Hematopoietic multipotent progenitor cell (in vitro differentiated cells): ENCODE results near the gene BTG4. TPM values are rescaled to one million over a fixed set of nuclear protein-coding genes. Genes with fewer than 3 reads are reported as not detected.

Source experiments
- DNase-seq, 3 donors: peaks; one replicate each; pipeline ENCODE4 v3.0.0-alpha.2; 2011 to 2015; ENCODE audit warnings: low read depth in 2 of 3, low spot score in 2 of 3
- total RNA-seq: library from RNA; depleted of rRNA; stranded (reverse); fragments of >200 nt; gene quantifications from one replicate; pipeline ENCODE4 v1.2.3, GENCODE V29; 2012

BTG4 gene
- total RNA-seq = not detected

GRCh38 chr11:111512296-111513239 lies at the start of gene BTG4:
Gene BTG4 (minus strand): TSS chr11:111512386. CDS start chr11:111498776, 13,610 bp downstream.
- peak in 1 of 3 donors; percentile 39 for DNase-seq

- DNase-seq = no peak
Observed at GRCh38 chr11:111561791-111562325, 49.7 kb upstream of the BTG4 start.

GRCh38 chr11:111561306-111561705 lies 49.1 kb upstream of the BTG4 start:
- DNase-seq = no peak

GRCh38 chr11:111560800-111561199 lies 48.6 kb upstream of the BTG4 start:
- DNase-seq = no peak

- DNase-seq = no peak
Observed at GRCh38 chr11:111559800-111560464, 47.7 kb upstream of the BTG4 start.

- no peak for DNase-seq
Observed at GRCh38 chr11:111557425-111558111, 45.4 kb upstream of the BTG4 start.

GRCh38 chr11:111555255-111555654 lies 43.1 kb upstream of the BTG4 start:
- no peak for DNase-seq

- DNase-seq = no peak
Observed at GRCh38 chr11:111554532-111554931, 42.3 kb upstream of the BTG4 start.

- no peak for DNase-seq
Observed at GRCh38 chr11:111550258-111550657, 38.1 kb upstream of the BTG4 start.

- DNase-seq = no peak
Observed at GRCh38 chr11:111549869-111550203, 37.6 kb upstream of the BTG4 start.

GRCh38 chr11:111549196-111549868 lies 37.1 kb upstream of the BTG4 start:
- DNase-seq = no peak

GRCh38 chr11:111548525-111548924 lies 36.3 kb upstream of the BTG4 start:
- DNase-seq = no peak

GRCh38 chr11:111542606-111543275 lies 30.6 kb upstream of the BTG4 start:
- DNase-seq = peak in 1 of 3 donors; percentile 34

GRCh38 chr11:111541254-111542061 lies 29.3 kb upstream of the BTG4 start:
- no peak for DNase-seq

GRCh38 chr11:111540937-111541253 lies 28.7 kb upstream of the BTG4 start:
- DNase-seq = no peak

- peak in 2 of 3 donors; percentile 45 to 56 for DNase-seq
Observed at GRCh38 chr11:111540114-111540936, 28.1 kb upstream of the BTG4 start, which contains the start of gene LAYN. Gene LAYN (plus strand): TSS chr11:111540720. CDS start chr11:111540844, 124 bp downstream.

- no peak for DNase-seq
Observed at GRCh38 chr11:111539426-111540113, 27.4 kb upstream of the BTG4 start.
